SH-SY5Y (cell line): ENCODE data around the gene PIH1D2.

ENCODE experiments used
- GATA2 ChIP-seq: IDR thresholded peaks from 2 replicates; pipeline ENCODE4 v1.6.1; 2011; ENCODE audit warnings: mild to moderate bottlenecking, low read depth, low read length
- GATA3 ChIP-seq: IDR thresholded peaks from 2 replicates; pipeline ENCODE4 v1.6.1; 2011; ENCODE audit warnings: low read depth, mild to moderate bottlenecking, low read length, moderate library complexity

- no peak for TF ChIP-seq GATA2
- no peak for TF ChIP-seq GATA3
These were observed 32.3 kb upstream of the PIH1D2 start for GRCh38 chr11:112106070-112106469.
